H1 (cell line): ENCODE measurements around the gene MMP15. TPM values are rescaled to one million over a fixed set of nuclear protein-coding genes. Genes with fewer than 3 reads are reported as not detected.

ENCODE experiments used
- CTCF ChIA-PET: fragments of 300-600 bp; sonication (Branson Sonifier 250); formaldehyde crosslinking; loops from one replicate; lab custom pipeline; 2021; ENCODE audit not compliant: partially characterized antibody; lab: Charles Lee
- POLR2A ChIA-PET: fragments of 300-600 bp; sonication (Branson Sonifier 250); formaldehyde crosslinking; loops from one replicate; lab custom pipeline; 2021; ENCODE audit warnings: inconsistent platforms; ENCODE audit not compliant: partially characterized antibody; lab: Charles Lee
- DNase-seq, 2 experiments: peaks; one replicate each; pipeline versions ENCODE4 v3.0.0 to v3.0.0-alpha.2; 2010 to 2022; ENCODE audit warnings: low spot score in 2 of 2, low read depth in 1 of 2, mixed read lengths in 1 of 2
- FAIRE-seq: peaks from 2 replicates; lab custom pipeline; 2011; peaks lifted over from hg19 to GRCh38; lab: Jason Lieb, UNC
- H2AFZ ChIP-seq: 2 replicates; pipeline ENCODE4 v1.8.1; 2012; ENCODE audit warnings: low read length, inconsistent platforms
- H2AK5ac ChIP-seq: 2 replicates; pipeline ENCODE4 v1.6.1; 2013; ENCODE audit warnings: low read depth, low read length
- H2BK120ac ChIP-seq: replicated peaks from 2 replicates; pipeline ENCODE3; 2013; ENCODE audit warnings: low read depth, low read length, inconsistent platforms
- H2BK12ac ChIP-seq: 2 replicates; pipeline ENCODE4 v1.6.1; 2013; ENCODE audit warnings: low read depth, low read length
- H2BK15ac ChIP-seq: 2 replicates; pipeline ENCODE4 v1.6.1; 2013; ENCODE audit warnings: low read length
- H2BK20ac ChIP-seq: 2 replicates; pipeline ENCODE4 v1.6.1; 2013; ENCODE audit warnings: low read length
- H2BK5ac ChIP-seq: 2 replicates; pipeline ENCODE4 v1.6.1; 2013; ENCODE audit warnings: low read depth, low read length
- H3K14ac ChIP-seq: 2 replicates; pipeline ENCODE4 v1.6.1; 2013; ENCODE audit warnings: inconsistent platforms; ENCODE audit not compliant: insufficient read length
- H3K18ac ChIP-seq: 2 replicates; pipeline ENCODE4 v1.6.1; 2013; ENCODE audit warnings: low read length; ENCODE audit errors: extremely low read depth
- H3K23ac ChIP-seq: 2 replicates; pipeline ENCODE4 v1.6.1; 2013; ENCODE audit warnings: inconsistent platforms; ENCODE audit not compliant: insufficient read length
- H3K23me2 ChIP-seq: 2 replicates; pipeline ENCODE4 v1.6.1; 2013; ENCODE audit warnings: low read depth, low read length
- H3K27ac ChIP-seq: 2 replicates; pipeline ENCODE4 v1.6.1; 2011; ENCODE audit warnings: low read depth, low read length, inconsistent platforms
- H3K27me3 ChIP-seq, 4 experiments: replicated peaks in 1 of 4; 1 replicate in 1 of 4; 2 replicates in 3 of 4; pipeline versions ENCODE4 v1.6.1 to v1.8.1; 2011 to 2013; ENCODE audit warnings: low read length in 3 of 4, mild to moderate bottlenecking in 3 of 4, inconsistent platforms in 2 of 4, mixed read lengths in 2 of 4, moderate library complexity in 1 of 4; ENCODE audit not compliant: control insufficient read depth in 3 of 4, insufficient read depth in 3 of 4; ENCODE audit errors: extremely low read depth in 1 of 4
- H3K36me3 ChIP-seq, 4 experiments: 2 replicates each; pipeline versions ENCODE4 v1.6.1 to v1.8.1; 2011 to 2013; ENCODE audit warnings: mild to moderate bottlenecking in 4 of 4, low read length in 3 of 4, moderate library complexity in 2 of 4, control low read depth in 1 of 4, inconsistent platforms in 1 of 4; ENCODE audit not compliant: insufficient read depth in 4 of 4, control insufficient read depth in 2 of 4
- H3K4ac ChIP-seq: replicated peaks from 2 replicates; pipeline ENCODE3; 2013; ENCODE audit warnings: low read length, low read depth, mixed read lengths, inconsistent platforms; ENCODE audit not compliant: insufficient read length
- H3K4me1 ChIP-seq, 4 experiments: replicated peaks in 1 of 4; 1 replicate in 1 of 4; 2 replicates in 3 of 4; pipeline versions ENCODE4 v1.6.1 to v1.8.1; 2011 to 2013; ENCODE audit warnings: low read length in 3 of 4, inconsistent platforms in 2 of 4, mixed read lengths in 1 of 4; ENCODE audit not compliant: insufficient read depth in 4 of 4, control insufficient read depth in 3 of 4
- H3K4me2 ChIP-seq, 2 experiments: 2 replicates each; pipeline versions ENCODE4 v1.6.1 to v1.8.1; 2011 to 2013; ENCODE audit warnings: low read depth in 2 of 2, low read length in 2 of 2, control low read depth in 1 of 2, inconsistent platforms in 1 of 2, mild to moderate bottlenecking in 1 of 2; ENCODE audit not compliant: insufficient read depth in 1 of 2
- H3K4me3 ChIP-seq, 4 experiments: fragments of 200-600, 300-600 bp in 1 of 4; sonication (generic), shearing (Covaris generic), sonication (Bioruptor Twin) in 1 of 4; 2 replicates each; pipeline versions ENCODE4 v1.5.1 to v1.8.1; 2011 to 2016; ENCODE audit warnings: low read length in 4 of 4, low read depth in 3 of 4, control low read depth in 2 of 4, inconsistent platforms in 2 of 4, mild to moderate bottlenecking in 2 of 4, mixed read lengths in 1 of 4, moderate library complexity in 1 of 4; ENCODE audit not compliant: insufficient read depth in 2 of 4; ENCODE audit errors: extremely low read depth in 1 of 4
- H3K56ac ChIP-seq: replicated peaks from 2 replicates; pipeline ENCODE3; 2013; ENCODE audit warnings: low read depth, mild to moderate bottlenecking, mixed read lengths, low read length, inconsistent platforms; ENCODE audit not compliant: insufficient read length
- H3K79me1 ChIP-seq: 2 replicates; pipeline ENCODE4 v1.6.1; 2013; ENCODE audit warnings: low read depth, low read length, control low read depth
- H3K79me2 ChIP-seq, 2 experiments: 2 replicates each; pipeline versions ENCODE4 v1.6.1 to v1.8.1; 2012 to 2013; ENCODE audit warnings: low read length in 2 of 2, mild to moderate bottlenecking in 2 of 2, inconsistent platforms in 1 of 2; ENCODE audit not compliant: insufficient read depth in 2 of 2, control insufficient read depth in 1 of 2
- H3K9ac ChIP-seq, 4 experiments: replicated peaks in 1 of 4; 1 replicate in 1 of 4; 2 replicates in 3 of 4; pipeline versions ENCODE4 v1.6.1 to v1.8.1; 2011 to 2013; ENCODE audit warnings: low read depth in 3 of 4, low read length in 3 of 4, control low read depth in 2 of 4, mild to moderate bottlenecking in 2 of 4, moderate library complexity in 2 of 4, inconsistent platforms in 1 of 4; ENCODE audit errors: extremely low read depth in 1 of 4
- H3K9me3 ChIP-seq, 2 experiments: 2 replicates each; pipeline versions ENCODE4 v1.6.1 to v1.8.1; 2012 to 2013; ENCODE audit warnings: mild to moderate bottlenecking in 2 of 2, moderate library complexity in 2 of 2, control low read depth in 1 of 2, inconsistent platforms in 1 of 2, low read depth in 1 of 2, low read length in 1 of 2, mixed read lengths in 1 of 2; ENCODE audit not compliant: insufficient read depth in 2 of 2
- H4K20me1 ChIP-seq, 2 experiments: replicated peaks in 1 of 2; 2 replicates each; pipeline versions ENCODE3 to v1.8.1; 2011 to 2013; ENCODE audit warnings: inconsistent platforms in 2 of 2, low read length in 2 of 2, mild to moderate bottlenecking in 1 of 2; ENCODE audit not compliant: insufficient read depth in 2 of 2, control insufficient read depth in 1 of 2
- H4K5ac ChIP-seq: 2 replicates; pipeline ENCODE4 v1.6.1; 2013; ENCODE audit warnings: low read length, low read depth, mixed read lengths, inconsistent platforms; ENCODE audit not compliant: insufficient read length
- H4K8ac ChIP-seq: 2 replicates; pipeline ENCODE4 v1.8.0; 2013; ENCODE audit warnings: mild to moderate bottlenecking, moderate library complexity, low read length, inconsistent platforms; ENCODE audit not compliant: insufficient read depth; ENCODE audit errors: extremely low read depth
- H4K91ac ChIP-seq: replicated peaks from 2 replicates; pipeline ENCODE3; 2013; ENCODE audit warnings: low read length, mixed read lengths, inconsistent platforms; ENCODE audit not compliant: insufficient read length
- ATF2 ChIP-seq: IDR thresholded peaks from 2 replicates; pipeline ENCODE4 v1.6.1; 2012; ENCODE audit warnings: low read length, inconsistent platforms
- BRCA1 ChIP-seq: IDR thresholded peaks from 2 replicates; pipeline ENCODE4 v1.6.1; 2012; ENCODE audit warnings: low read depth, low read length, improper control_type of control experiment
- CBX5 ChIP-seq: fragments of 300-800, 300-1000 bp; sonication (generic); IDR thresholded peaks from 2 replicates; pipeline ENCODE4 v1.7.1; 2016; ENCODE audit warnings: antibody characterized with exemption, low read length, low read depth
- CREB1 ChIP-seq: IDR thresholded peaks from 2 replicates; pipeline ENCODE4 v1.6.1; 2012; ENCODE audit warnings: inconsistent platforms
- E2F6 ChIP-seq: IDR thresholded peaks from 2 replicates; pipeline ENCODE4 v1.6.1; 2012; ENCODE audit warnings: inconsistent platforms
- NANOG ChIP-seq: IDR thresholded peaks from 2 replicates; pipeline ENCODE4 v1.6.1; 2011; ENCODE audit warnings: low read length, low read depth, mild to moderate bottlenecking, inconsistent platforms; ENCODE audit not compliant: insufficient read depth, poor library complexity, severe bottlenecking
- POLR2AphosphoS5 ChIP-seq: IDR thresholded peaks from 2 replicates; pipeline ENCODE4 v1.6.1; 2011; ENCODE audit warnings: low read depth, low read length
- RXRA ChIP-seq: IDR thresholded peaks from 2 replicates; pipeline ENCODE4 v1.6.1; 2011; ENCODE audit warnings: low read depth, mild to moderate bottlenecking, low read length, moderate library complexity; ENCODE audit not compliant: insufficient read depth
- TBP ChIP-seq: IDR thresholded peaks from 2 replicates; pipeline ENCODE4 v1.6.1; 2011; ENCODE audit warnings: low read depth, low read length, improper control_type of control experiment
- WGBS, 2 experiments: shearing (Covaris generic) in 1 of 2; methylation state at CpG; one replicate each; pipeline versions ENCODE4 v1.1.6 to v1.1.7; 2013 to 2015; ENCODE audit warnings: low lambda C conversion rate in 2 of 2, mixed read lengths in 2 of 2, inconsistent platforms in 1 of 2, low coverage in 1 of 2, missing lambda C conversion rate in 1 of 2; ENCODE audit not compliant: insufficient replicate concordance in 2 of 2, insufficient coverage in 1 of 2, insufficient read length in 1 of 2; ENCODE audit errors: extremely low coverage in 1 of 2, missing lambda C conversion rate in 1 of 2; 5-methylcytosine and 5-hydroxymethylcytosine counted together
- polyA plus RNA-seq, 7 experiments: library from polyadenylated mRNA; depleted of rRNA in 3 of 7; stranded (reverse) in 5 of 7; unstranded in 2 of 7; fragments of >200 nt in 5 of 7; fragments of 200-250 nt in 2 of 7; gene quantifications; 1 replicate in 5 of 7; 2 replicates in 1 of 7; 4 replicates in 1 of 7; pipeline versions ENCODE4 v1.2.1 to v1.2.3, GENCODE V29; 2011 to 2013; ENCODE audit warnings: missing spikeins in 2 of 7, mixed read lengths in 2 of 7
- total RNA-seq: library from RNA; stranded (reverse); fragmentation: NEBNext Ultra II Directional; extraction: Animal tissue kit (Norgen Biotek cat#: 25700); gene quantifications from 2 replicates; pipeline ENCODE4 v1.2.1, GENCODE V29; 2021

Gene MMP15
- total and polyA plus RNA-seq, 2 of the 8 experiments (the other 6 are each of a cell fraction or from before 2014, with no cell fraction given): 38.5 to 42.2 TPM

GRCh38 chr16:58022601-58023371 lies 2.8 kb upstream of the MMP15 start:
- H2BK12ac ChIP-seq: 0 out of 2 replicates have a peak overlapping the region, but pooled peaks have one; percentile 55
- no peaks in the 10 kb centered on the region for H3K36me3 ChIP-seq
- no peak overlapping the region for H3K56ac ChIP-seq
- no peaks in the 10 kb centered on the region for H3K9me3 ChIP-seq
- H3K23ac ChIP-seq: no peak overlapping the region
- no peak overlapping the region for H3K14ac ChIP-seq
- H4K91ac ChIP-seq: no peak overlapping the region
- H3K27me3 ChIP-seq: no peaks in the 10 kb centered on the region; a peak in 3 of 7 replicates
- no peak overlapping the region for H3K4ac ChIP-seq
- H4K20me1 ChIP-seq: no peaks in the 10 kb centered on the region
- ChIA-PET CTCF (interaction anchor here (0.6 to 19.9 kb wide), 15 partner anchors 9 to 288 kb away, joined by 3 to 362 read pairs (median 4); partner anchors contain the start of gene CFAP20), POLR2A (interaction anchor here (0.8 to 4.2 kb wide), 6 partner anchors 9 to 107 kb away, joined by 3 to 20 read pairs (median 3); partner anchors contain the start of gene CFAP20)
- H3K23me2 ChIP-seq: peaks cover 19% of the 10 kb centered on the region; the same call in 1 of the 2 replicates
- 77% methylated on average over 13 of the region's 18 CpGs; no CpG with 5 or more reads in 1 of the 2 experiments for WGBS, 2 experiments
- H3K4me1 ChIP-seq: peaks cover 0 to 13% (median 10%) of the 10 kb centered on the region in 4 experiments; a peak in 6 of 7 replicates
- H3K18ac ChIP-seq: peak overlapping the region; percentile 27; the same call in 1 of the 2 replicates
- H2BK15ac ChIP-seq: no peak overlapping the region
- no peak overlapping the region for H2AFZ ChIP-seq
- no peak for DNase-seq
- FAIRE-seq: no peak
- H3K9ac ChIP-seq: no peak overlapping the region
- H3K4me2 ChIP-seq: peak overlapping the region in 1 of 2 experiments; percentile 12; a peak in 1 of 4 replicates
- H2BK120ac ChIP-seq: no peak overlapping the region
- H3K79me1 ChIP-seq: 0 out of 2 replicates have a peak, but pooled peaks cover 2% of the 10 kb centered on the region
- H3K4me3 ChIP-seq: no peak overlapping the region
- peak overlapping the region; percentile 28; the same call in 1 of the 2 replicates for H2AK5ac ChIP-seq
- no peak overlapping the region for H4K5ac ChIP-seq
- H3K27ac ChIP-seq: no peak overlapping the region
- peak overlapping the region; percentile 15; the same call in 1 of the 2 replicates for H2BK5ac ChIP-seq
- no peak overlapping the region for H2BK20ac ChIP-seq
- H3K79me2 ChIP-seq: peaks cover 0 to 6% of the 10 kb centered on the region in 2 experiments; a peak in 1 of 4 replicates
- 0 out of 2 replicates have a peak overlapping the region, but pooled peaks have one; percentile 53 for H4K8ac ChIP-seq
- TF ChIP-seq CREB1 (no peak), RXRA (no peak), ATF2 (no peak), E2F6 (no peak), TBP (no peak), NANOG (no peak), BRCA1 (no peak), CBX5 (no peak), POLR2AphosphoS5 (no peak)
